Osteocyte (in vitro differentiated cells): ENCODE data around the gene OSBPL2. TPM values are rescaled to one million over a fixed set of nuclear protein-coding genes. Genes with fewer than 3 reads are reported as not detected.

Experiments
- DNase-seq: peaks from one replicate; pipeline ENCODE4 v3.0.0; 2021; ENCODE audit warnings: mixed read lengths; ENCODE audit not compliant: unreplicated experiment; ENCODE audit errors: extremely low spot score
- H3K27ac Mint-ChIP-seq: one replicate; pipeline ENCODE4 v1.8.0; 2021; ENCODE audit warnings: mild to moderate bottlenecking, mixed read lengths; ENCODE audit not compliant: unreplicated experiment
- H3K27me3 Mint-ChIP-seq: one replicate; pipeline ENCODE4 v1.8.0; 2021; ENCODE audit warnings: mixed read lengths; ENCODE audit not compliant: unreplicated experiment
- H3K36me3 Mint-ChIP-seq: one replicate; pipeline ENCODE4 v1.8.0; 2021; ENCODE audit warnings: mixed read lengths; ENCODE audit not compliant: unreplicated experiment
- H3K4me1 Mint-ChIP-seq: one replicate; pipeline ENCODE4 v1.8.0; 2021; ENCODE audit warnings: mixed read lengths; ENCODE audit not compliant: unreplicated experiment
- H3K4me3 Mint-ChIP-seq: one replicate; pipeline ENCODE4 v1.8.0; 2021; ENCODE audit warnings: mild to moderate bottlenecking, moderate library complexity, mixed read lengths; ENCODE audit not compliant: unreplicated experiment
- H3K9me3 Mint-ChIP-seq: one replicate; pipeline ENCODE4 v1.8.0; 2021; ENCODE audit warnings: mixed read lengths; ENCODE audit not compliant: unreplicated experiment
- CTCF ChIP-seq: fragments of 200-600 bp; sonication (generic); IDR thresholded peaks from 2 replicates; pipeline ENCODE4 v1.5.0; 2021; ENCODE audit warnings: antibody characterized with exemption, mild to moderate bottlenecking, moderate library complexity
- total RNA-seq: library from RNA; stranded (reverse); gene quantifications from 2 replicates; pipeline ENCODE4 v1.2.1, GENCODE V29; 2021

The OSBPL2 gene
- total RNA-seq, 1 donor from 2014 or later = 46.3 TPM

DNA sequence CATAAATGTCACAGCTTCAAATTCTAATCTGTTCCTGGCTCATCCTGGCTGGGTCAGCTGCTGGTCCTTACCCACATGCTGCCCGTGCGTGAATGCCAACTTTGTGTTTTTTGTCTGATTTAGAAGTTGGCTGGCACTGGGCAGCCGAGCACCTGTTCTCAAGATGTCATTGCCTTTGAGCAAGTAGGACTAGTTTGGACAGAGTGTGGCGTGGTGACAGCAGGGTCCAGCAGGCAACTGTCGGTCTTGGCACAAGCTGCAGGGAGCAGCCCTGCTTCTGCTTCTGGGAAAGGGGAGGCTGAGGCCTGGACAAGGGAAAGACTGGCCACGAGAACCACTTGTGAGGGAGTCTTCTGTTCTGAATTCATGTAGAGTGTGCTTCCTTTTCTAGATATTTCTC, 38.1 kb downstream of the OSBPL2 start:
- Mint-ChIP-seq H3K9me3 (no peaks in the 10 kb centered on the region), H3K27ac (no peak overlapping the region), H3K4me3 (no peak overlapping the region), H3K4me1 (no peaks in the 10 kb centered on the region), H3K27me3 (no peaks in the 10 kb centered on the region), H3K36me3 (peaks cover 30% of the 10 kb centered on the region)
- TF ChIP-seq CTCF = no peak
- no peak for DNase-seq

- H3K9me3 Mint-ChIP-seq = no peaks in the 10 kb centered on the region
- H3K27ac Mint-ChIP-seq = no peak overlapping the region
- no peak for TF ChIP-seq CTCF
- H3K4me1 Mint-ChIP-seq = no peaks in the 10 kb centered on the region
- peaks cover 34% of the 10 kb centered on the region for H3K36me3 Mint-ChIP-seq
- H3K27me3 Mint-ChIP-seq = no peaks in the 10 kb centered on the region
- H3K4me3 Mint-ChIP-seq = no peak overlapping the region
- no peak for DNase-seq
Observed at GRCh38 chr20:62277253-62277652, 38.9 kb downstream of the OSBPL2 start.

- Mint-ChIP-seq H3K36me3 (peaks cover 27% of the 10 kb centered on the region), H3K9me3 (no peaks in the 10 kb centered on the region), H3K4me1 (no peaks in the 10 kb centered on the region), H3K27me3 (no peaks in the 10 kb centered on the region), H3K27ac (no peak overlapping the region), H3K4me3 (no peak overlapping the region)
- TF ChIP-seq CTCF = no peak
- no peak for DNase-seq
Observed at GRCh38 chr20:62280303-62280702, 42.0 kb downstream of the OSBPL2 start.

DNA sequence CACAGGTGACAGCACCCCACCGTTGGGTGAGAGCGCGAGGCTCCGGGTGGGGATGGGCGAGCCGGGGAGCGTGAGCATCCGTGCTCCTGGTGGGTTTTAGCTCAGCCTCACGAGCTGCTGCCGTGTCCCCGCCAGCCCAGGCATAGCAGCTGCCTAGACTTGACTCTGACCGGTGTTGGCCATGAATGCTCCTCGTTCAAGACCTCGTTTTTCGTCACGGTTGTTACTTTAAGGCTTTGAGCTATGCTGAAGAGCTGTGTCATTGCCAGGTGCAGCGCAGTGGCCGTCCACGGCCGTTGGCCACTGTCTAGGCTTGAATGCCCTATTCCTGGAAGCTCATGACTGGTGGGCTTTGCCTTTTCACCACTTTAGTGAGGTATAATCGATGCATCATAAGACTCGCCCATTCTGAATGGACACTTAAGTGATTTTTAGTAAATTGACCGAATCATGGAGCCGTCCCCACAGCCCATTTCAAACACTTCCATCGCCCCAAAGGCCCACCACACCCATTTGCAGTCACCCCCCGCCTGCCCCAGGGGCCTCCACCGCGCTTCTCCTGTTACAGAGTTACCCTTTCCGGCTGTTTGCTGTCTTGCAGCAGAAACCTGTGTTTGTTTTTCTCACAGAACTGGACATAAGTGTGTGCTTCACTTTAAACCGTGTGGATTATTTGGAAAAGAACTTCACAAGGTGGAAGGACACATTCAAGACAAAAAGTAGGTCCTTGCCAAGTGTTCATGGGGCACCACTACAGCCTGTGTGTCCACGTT, 43.0 kb downstream of the OSBPL2 start:
- Mint-ChIP-seq H3K36me3 (peaks cover 23% of the 10 kb centered on the region), H3K27ac (no peak overlapping the region)

More for the DNA sequence above, 43.0 kb downstream of the OSBPL2 start:
- Mint-ChIP-seq H3K9me3 (no peaks in the 10 kb centered on the region), H3K4me3 (no peak overlapping the region), H3K27me3 (no peaks in the 10 kb centered on the region), H3K4me1 (no peaks in the 10 kb centered on the region)
- TF ChIP-seq CTCF = no peak
- DNase-seq = no peak
